Kidney (tissue), 14 donors: ENCODE data around the gene CRYBG1. TPM values are rescaled to one million over a fixed set of nuclear protein-coding genes. Genes with fewer than 3 reads are reported as not detected.

Source experiments
- DNase-seq, 5 donors: peaks; one replicate each; pipeline ENCODE4 v3.0.0-alpha.2; 2013 to 2020
- FAIRE-seq: peaks from 2 replicates; lab custom pipeline; 2012; peaks lifted over from hg19 to GRCh38; lab: Jason Lieb, UNC
- H3K27ac ChIP-seq, 2 donors: one replicate each; pipeline ENCODE4 v1.7.0; 2013; ENCODE audit warnings: low read depth in 2 of 2, low read length in 2 of 2, inconsistent platforms in 1 of 2
- H3K27me3 ChIP-seq: one replicate; pipeline ENCODE4 v1.7.1; 2013; ENCODE audit warnings: low read length, inconsistent platforms; ENCODE audit not compliant: control insufficient read depth, insufficient read depth
- H3K36me3 ChIP-seq, 3 donors: one replicate each; pipeline versions ENCODE4 v1.7.0 to v1.7.1; 2013; ENCODE audit warnings: low read length in 3 of 3, control low read depth in 1 of 3, inconsistent platforms in 1 of 3; ENCODE audit not compliant: insufficient read depth in 3 of 3, control insufficient read depth in 2 of 3
- H3K4me1 ChIP-seq, 3 donors: one replicate each; pipeline versions ENCODE4 v1.7.0 to v1.7.1; 2013; ENCODE audit warnings: low read length in 3 of 3, inconsistent platforms in 1 of 3, low read depth in 1 of 3; ENCODE audit not compliant: control insufficient read depth in 2 of 3, insufficient read depth in 2 of 3
- H3K4me3 ChIP-seq, 3 donors: one replicate each; pipeline versions ENCODE4 v1.7.0 to v1.8.1; 2013; ENCODE audit warnings: low read length in 3 of 3, control low read depth in 1 of 3, inconsistent platforms in 1 of 3
- H3K9ac ChIP-seq, 3 donors: one replicate each; pipeline versions ENCODE4 v1.7.0 to v1.7.1; 2013; ENCODE audit warnings: low read length in 3 of 3, control low read depth in 1 of 3, inconsistent platforms in 1 of 3
- H3K9me3 ChIP-seq, 3 donors: one replicate each; pipeline versions ENCODE4 v1.7.0 to v1.7.1; 2013; ENCODE audit warnings: low read length in 3 of 3, control low read depth in 1 of 3, inconsistent platforms in 1 of 3; ENCODE audit not compliant: control insufficient read depth in 2 of 3, insufficient read depth in 1 of 3
- intact Hi-C: fragments of 100-400 bp; cut with DNase I; formaldehyde crosslinking; loops from one replicate; pipeline ENCODE4 v1.11.1; 2022
- polyA plus RNA-seq: library from polyadenylated mRNA; stranded (reverse); fragments of 350-450 nt; fragmentation: Illumina TruSeq; extraction: RNeasy Lipid Tissue Mini Kit (QIAGEN cat#74804); gene quantifications from one replicate; pipeline ENCODE4 v1.2.3, GENCODE V29; 2014; ENCODE audit warnings: low read depth, low replicate concordance; ENCODE audit not compliant: insufficient read depth
- total RNA-seq: library from RNA; stranded (reverse); fragmentation: NEBNext Ultra II Directional; extraction: Animal tissue kit (Norgen Biotek cat#: 25700); gene quantifications from one replicate; pipeline ENCODE4 v1.2.1, GENCODE V29; 2021
- TF ChIP-seq, protein P1 (sequence below): IDR thresholded peaks from 3 replicates; pipeline ENCODE4 v1.5.1; 2012; ENCODE audit warnings: mild to moderate bottlenecking, moderate library complexity, borderline replicate concordance; ENCODE audit not compliant: insufficient read depth; ENCODE audit errors: extremely low read depth
- donor health status: control.
- donor health status: control.
- donor health status: control.
- donor health status: control.
- donor health status: control.
- donor health status: DM: yes; HTN: yes; CAD: no.
- donor health status: Normal renal cell carcinoma (clear cell type).

The CRYBG1 gene
- total and polyA plus RNA-seq, 2 donors from 2014 or later = 7.0 to 32.6 TPM

GRCh38 chr6:106617857-106618256 is 257.3 kb downstream of the CRYBG1 start:
- TF ChIP-seq, protein P1, sequence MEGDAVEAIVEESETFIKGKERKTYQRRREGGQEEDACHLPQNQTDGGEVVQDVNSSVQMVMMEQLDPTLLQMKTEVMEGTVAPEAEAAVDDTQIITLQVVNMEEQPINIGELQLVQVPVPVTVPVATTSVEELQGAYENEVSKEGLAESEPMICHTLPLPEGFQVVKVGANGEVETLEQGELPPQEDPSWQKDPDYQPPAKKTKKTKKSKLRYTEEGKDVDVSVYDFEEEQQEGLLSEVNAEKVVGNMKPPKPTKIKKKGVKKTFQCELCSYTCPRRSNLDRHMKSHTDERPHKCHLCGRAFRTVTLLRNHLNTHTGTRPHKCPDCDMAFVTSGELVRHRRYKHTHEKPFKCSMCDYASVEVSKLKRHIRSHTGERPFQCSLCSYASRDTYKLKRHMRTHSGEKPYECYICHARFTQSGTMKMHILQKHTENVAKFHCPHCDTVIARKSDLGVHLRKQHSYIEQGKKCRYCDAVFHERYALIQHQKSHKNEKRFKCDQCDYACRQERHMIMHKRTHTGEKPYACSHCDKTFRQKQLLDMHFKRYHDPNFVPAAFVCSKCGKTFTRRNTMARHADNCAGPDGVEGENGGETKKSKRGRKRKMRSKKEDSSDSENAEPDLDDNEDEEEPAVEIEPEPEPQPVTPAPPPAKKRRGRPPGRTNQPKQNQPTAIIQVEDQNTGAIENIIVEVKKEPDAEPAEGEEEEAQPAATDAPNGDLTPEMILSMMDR = no peak
- Histone ChIP-seq H3K9me3 (no peaks in the 10 kb centered on the region), H3K4me3 (no peak overlapping the region), H3K9ac (no peak overlapping the region), H3K27ac (no peak overlapping the region), H3K27me3 (no peaks in the 10 kb centered on the region), H3K4me1 (no peaks in the 10 kb centered on the region), H3K36me3 (peaks cover 0 to 5% (median 3%) of the 10 kb centered on the region in 3 donors)
- DNase-seq (no peak), FAIRE-seq (no peak)
- intact Hi-C loops = no loop called here

DNA sequence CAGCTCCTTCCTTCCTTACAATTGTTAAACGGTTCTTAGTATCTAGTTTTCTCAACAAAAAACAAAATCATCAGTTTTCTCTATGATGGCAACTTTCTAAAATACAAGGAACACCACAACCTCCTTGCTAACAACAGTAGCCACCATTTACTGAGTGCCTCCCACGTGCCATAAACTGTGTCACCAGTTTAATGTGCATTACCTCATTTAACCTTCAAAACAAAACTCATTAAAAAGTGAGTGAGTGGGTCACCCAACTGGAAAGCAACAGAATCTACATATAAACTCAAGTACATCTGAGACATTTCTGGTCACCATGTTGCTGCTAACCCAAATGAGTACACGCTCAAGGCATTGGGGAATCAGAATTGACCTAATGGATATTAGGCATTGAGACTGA is 257.8 kb downstream of the CRYBG1 start:
- FAIRE-seq = no peak
- TF ChIP-seq, protein P1 = no peak
- intact Hi-C loops = no loop called here

DNA sequence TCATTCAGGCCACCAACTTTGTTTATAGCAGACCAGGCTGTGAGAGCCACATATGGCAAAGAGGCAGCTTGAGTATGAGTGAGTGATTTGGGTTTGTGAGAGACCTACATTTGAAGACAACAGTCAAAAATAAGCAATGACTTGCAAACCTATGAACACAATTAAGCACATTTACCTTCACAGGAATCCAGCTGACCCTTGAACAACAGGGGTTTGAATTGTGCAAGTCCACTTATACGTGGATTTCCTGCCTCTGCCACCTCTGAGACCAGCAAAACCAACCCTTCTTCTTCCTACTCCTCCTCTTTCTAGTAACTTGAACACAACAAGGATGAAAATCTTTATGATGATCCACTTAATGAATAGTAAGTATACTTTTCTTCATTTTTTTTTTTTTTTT is 258.7 kb downstream of the CRYBG1 start:
- no peak overlapping the region for H3K4me3 ChIP-seq
- TF ChIP-seq, protein P1 = no peak
- intact Hi-C loops = no loop called here
- H3K36me3 ChIP-seq = peaks cover 0 to 5% (median 3%) of the 10 kb centered on the region in 3 donors
- H3K27me3 ChIP-seq = no peaks in the 10 kb centered on the region
- no peak overlapping the region for H3K9ac ChIP-seq
- FAIRE-seq = no peak
- H3K27ac ChIP-seq = no peak overlapping the region
- no peak for DNase-seq
- no peaks in the 10 kb centered on the region for H3K9me3 ChIP-seq
- H3K4me1 ChIP-seq = no peaks in the 10 kb centered on the region

More for the DNA sequence above, 257.8 kb downstream of the CRYBG1 start:
- Histone ChIP-seq H3K4me3 (no peak overlapping the region), H3K9me3 (no peaks in the 10 kb centered on the region), H3K9ac (no peak overlapping the region), H3K4me1 (no peaks in the 10 kb centered on the region), H3K27ac (no peak overlapping the region), H3K27me3 (no peaks in the 10 kb centered on the region), H3K36me3 (peaks cover 0 to 5% (median 3%) of the 10 kb centered on the region in 3 donors)
- no peak for DNase-seq

- no peak overlapping the region for H3K4me3 ChIP-seq
- no peaks in the 10 kb centered on the region for H3K9me3 ChIP-seq
- peaks cover 0 to 2% (median 0%) of the 10 kb centered on the region in 3 donors for H3K4me1 ChIP-seq
- intact Hi-C loops = no loop called here
- TF ChIP-seq, protein P1 = no peak
- H3K27ac ChIP-seq = no peak overlapping the region
- FAIRE-seq (no peak), DNase-seq (no peak)
- no peak overlapping the region for H3K9ac ChIP-seq
- H3K36me3 ChIP-seq = peaks cover 0 to 5% (median 3%) of the 10 kb centered on the region in 3 donors
- H3K27me3 ChIP-seq = no peaks in the 10 kb centered on the region
Measured at GRCh38 chr6:106620931-106621672, 260.6 kb downstream of the CRYBG1 start.
